Gastroesophageal sphincter (tissue), 4 donors: ENCODE measurements around the gene TMEM108. TPM values are rescaled to one million over a fixed set of nuclear protein-coding genes. Genes with fewer than 3 reads are reported as not detected.

Experiments
- ATAC-seq: fragments of 150-250 bp; one replicate; pipeline ENCODE4 v1.9.1; 2016; ENCODE audit warnings: mild to moderate bottlenecking, moderate library complexity
- H3K27ac ChIP-seq, 4 donors: fragments of 200-600 bp; sonication (generic) in 3 of 4; 1 replicate in 3 of 4; 2 replicates in 1 of 4; pipeline ENCODE4 v1.5.1; 2016 to 2019
- H3K27me3 ChIP-seq: fragments of 200-600 bp; sonication (generic); one replicate; pipeline ENCODE4 v1.5.1; 2019
- H3K36me3 ChIP-seq, 2 donors: fragments of 200-600 bp; sonication (generic); one replicate each; pipeline ENCODE4 v1.5.1; 2019; ENCODE audit warnings: control low read depth in 1 of 2
- H3K4me1 ChIP-seq, 3 donors: fragments of 200-600 bp; sonication (generic); 1 replicate in 2 of 3; 2 replicates in 1 of 3; pipeline ENCODE4 v1.5.1; 2016 to 2019; ENCODE audit warnings: control low read depth in 2 of 3
- H3K4me3 ChIP-seq, 2 donors: fragments of 200-600 bp; sonication (generic); one replicate each; pipeline ENCODE4 v1.5.1; 2019; ENCODE audit warnings: mild to moderate bottlenecking in 1 of 2, moderate library complexity in 1 of 2
- H3K9me3 ChIP-seq, 3 donors: fragments of 200-600 bp; sonication (generic); one replicate each; pipeline ENCODE4 v1.5.1; 2017 to 2019; ENCODE audit warnings: control low read depth in 2 of 3
- EP300 ChIP-seq: sonication (generic); formaldehyde crosslinking; IDR thresholded peaks from one replicate; pipeline ENCODE4 v1.6.1; 2017; ENCODE audit warnings: antibody characterized with exemption, mild to moderate bottlenecking
- POLR2A ChIP-seq, 2 donors: fragments of 450-650 bp; IDR thresholded peaks; one replicate each; pipeline ENCODE4 v1.6.1; 2017; ENCODE audit warnings: antibody characterized with exemption in 2 of 2, mild to moderate bottlenecking in 2 of 2, moderate library complexity in 1 of 2
- POLR2AphosphoS5 ChIP-seq: sonication (generic); formaldehyde crosslinking; IDR thresholded peaks from one replicate; pipeline ENCODE4 v1.6.1; 2017; ENCODE audit warnings: antibody characterized with exemption
- WGBS, 2 donors: methylation state at CpG; one replicate each; pipeline ENCODE4 v1.1.5; 2018; ENCODE audit warnings: low coverage in 1 of 2; 5-methylcytosine and 5-hydroxymethylcytosine counted together
- total RNA-seq, 4 donors: library from RNA; depleted of rRNA; stranded (reverse); fragments of >200 nt; gene quantifications; one replicate each; pipeline ENCODE4 v1.1.0, GENCODE V29; 2016
- TF ChIP-seq, protein P1 (sequence below), 4 experiments: fragments of 200-600 bp in 2 of 4; fragments of 450-650 bp in 2 of 4; sonication (generic) in 1 of 4; IDR thresholded peaks; one replicate each; pipeline ENCODE4 v1.5.1; 2017 to 2019; ENCODE audit warnings: antibody characterized with exemption in 4 of 4, mild to moderate bottlenecking in 2 of 4, moderate library complexity in 2 of 4

The TMEM108 gene
- total RNA-seq, 4 donors from 2014 or later: 2.7 to 7.3 (median 4.1) TPM

DNA sequence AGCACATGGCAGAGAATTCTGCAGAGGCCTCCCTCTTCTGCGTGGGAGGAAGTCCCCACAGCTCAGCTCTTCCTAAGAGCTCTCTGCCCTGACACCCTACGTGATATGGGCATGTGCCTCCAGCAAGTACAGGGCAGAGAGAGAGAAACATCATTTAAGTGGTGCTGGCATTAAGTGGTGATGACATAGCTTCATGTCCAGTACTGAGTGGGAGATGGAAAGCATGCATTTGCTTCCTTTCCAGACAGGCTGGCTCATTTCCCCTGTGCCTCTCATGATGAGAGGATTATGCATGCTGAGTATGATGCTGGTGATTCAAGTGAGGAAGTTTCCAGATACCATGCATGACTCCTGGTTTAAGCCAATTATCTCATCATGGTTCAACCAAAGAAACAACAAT, 388.5 kb downstream of the TMEM108 start:
- Histone ChIP-seq H3K9me3 (no peaks in the 10 kb centered on the region), H3K4me1 (peaks cover 0 to 7% (median 0%) of the 10 kb centered on the region in 3 donors), H3K27me3 (peaks cover 14% of the 10 kb centered on the region), H3K4me3 (no peak overlapping the region), H3K27ac (no peak overlapping the region), H3K36me3 (no peaks in the 10 kb centered on the region)
- ATAC-seq: no peak
- TF ChIP-seq EP300 (no peak), POLR2AphosphoS5 (no peak), POLR2A (IDR thresholded peaks at IDR 0.05) (no peak)
- TF ChIP-seq, protein P1, sequence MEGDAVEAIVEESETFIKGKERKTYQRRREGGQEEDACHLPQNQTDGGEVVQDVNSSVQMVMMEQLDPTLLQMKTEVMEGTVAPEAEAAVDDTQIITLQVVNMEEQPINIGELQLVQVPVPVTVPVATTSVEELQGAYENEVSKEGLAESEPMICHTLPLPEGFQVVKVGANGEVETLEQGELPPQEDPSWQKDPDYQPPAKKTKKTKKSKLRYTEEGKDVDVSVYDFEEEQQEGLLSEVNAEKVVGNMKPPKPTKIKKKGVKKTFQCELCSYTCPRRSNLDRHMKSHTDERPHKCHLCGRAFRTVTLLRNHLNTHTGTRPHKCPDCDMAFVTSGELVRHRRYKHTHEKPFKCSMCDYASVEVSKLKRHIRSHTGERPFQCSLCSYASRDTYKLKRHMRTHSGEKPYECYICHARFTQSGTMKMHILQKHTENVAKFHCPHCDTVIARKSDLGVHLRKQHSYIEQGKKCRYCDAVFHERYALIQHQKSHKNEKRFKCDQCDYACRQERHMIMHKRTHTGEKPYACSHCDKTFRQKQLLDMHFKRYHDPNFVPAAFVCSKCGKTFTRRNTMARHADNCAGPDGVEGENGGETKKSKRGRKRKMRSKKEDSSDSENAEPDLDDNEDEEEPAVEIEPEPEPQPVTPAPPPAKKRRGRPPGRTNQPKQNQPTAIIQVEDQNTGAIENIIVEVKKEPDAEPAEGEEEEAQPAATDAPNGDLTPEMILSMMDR (IDR thresholded peaks at IDR 0.05): no peak
- WGBS, 2 donors: 60 to 89% methylated on average over 1 of the region's 2 CpGs

GRCh38 chr3:133428552-133428951, 390.4 kb downstream of the TMEM108 start:
- Histone ChIP-seq H3K4me1 (peaks cover 0 to 4% (median 0%) of the 10 kb centered on the region in 3 donors), H3K27me3 (peaks cover 14% of the 10 kb centered on the region), H3K27ac (no peak overlapping the region), H3K4me3 (no peak overlapping the region), H3K9me3 (no peaks in the 10 kb centered on the region), H3K36me3 (no peaks in the 10 kb centered on the region)
- ATAC-seq: no peak
- 39 to 69% methylated on average over 8 to 12 of the region's 12 CpGs for WGBS, 2 donors
- TF ChIP-seq, protein P1 (IDR thresholded peaks at IDR 0.05): no peak
- no peak for TF ChIP-seq POLR2A (IDR thresholded peaks at IDR 0.05)
- no peak for TF ChIP-seq EP300
- TF ChIP-seq POLR2AphosphoS5: no peak

DNA sequence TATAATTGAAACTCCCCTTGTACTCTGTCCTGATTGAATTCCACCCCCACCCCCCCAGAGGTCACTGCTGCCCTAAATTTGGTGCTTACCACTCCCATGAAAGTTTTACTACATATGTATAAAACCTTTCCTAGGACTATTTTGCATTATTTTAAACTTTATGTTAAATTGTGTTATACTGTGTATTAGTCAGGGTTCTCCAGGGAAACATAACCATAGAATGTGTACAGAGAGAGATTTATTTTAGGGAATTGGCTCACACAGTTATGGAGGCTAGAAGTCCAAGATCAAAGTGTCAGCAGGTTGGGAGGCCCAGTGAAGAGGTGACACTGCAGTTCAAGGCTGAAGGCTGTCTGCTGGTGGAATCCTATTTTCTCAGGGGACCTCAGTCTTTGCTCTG, 390.9 kb downstream of the TMEM108 start:
- no peak for TF ChIP-seq EP300
- Histone ChIP-seq H3K4me1 (no peaks in the 10 kb centered on the region), H3K27ac (no peak overlapping the region), H3K27me3 (peaks cover 14% of the 10 kb centered on the region), H3K4me3 (no peak overlapping the region), H3K9me3 (no peaks in the 10 kb centered on the region), H3K36me3 (no peaks in the 10 kb centered on the region)
- ATAC-seq: no peak

DNA sequence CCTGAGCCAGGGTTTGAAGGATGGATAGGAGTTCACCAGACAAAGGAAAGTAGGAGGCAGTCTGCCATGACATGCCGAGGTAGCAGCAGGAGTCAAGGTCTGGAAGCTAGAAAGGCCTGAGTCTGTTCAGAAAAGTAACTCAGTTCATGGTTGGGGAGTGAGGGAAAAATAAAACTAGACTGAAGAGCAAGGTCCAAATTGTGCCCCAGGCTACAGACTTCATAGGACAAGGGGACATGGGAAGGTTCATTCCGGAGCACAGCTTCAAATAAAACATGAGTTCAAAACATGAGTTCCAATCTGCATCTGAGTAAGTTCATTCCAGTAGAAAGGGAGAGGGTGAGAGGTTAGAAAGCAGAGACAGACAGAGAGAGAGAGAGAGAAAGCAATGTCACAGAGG, 401.4 kb downstream of the TMEM108 start:
- TF ChIP-seq EP300: no peak
- TF ChIP-seq POLR2AphosphoS5: no peak
- no peak for TF ChIP-seq POLR2A (IDR thresholded peaks at IDR 0.05)
- TF ChIP-seq, protein P1 (IDR thresholded peaks at IDR 0.05): no peak
- Histone ChIP-seq H3K27me3 (no peaks in the 10 kb centered on the region), H3K4me3 (no peak overlapping the region), H3K4me1 (no peaks in the 10 kb centered on the region), H3K36me3 (no peaks in the 10 kb centered on the region), H3K27ac (no peak overlapping the region), H3K9me3 (no peaks in the 10 kb centered on the region)
- no peak for ATAC-seq
- WGBS, 2 donors: 91 to 100% methylated on average over 2 of the region's 2 CpGs

DNA sequence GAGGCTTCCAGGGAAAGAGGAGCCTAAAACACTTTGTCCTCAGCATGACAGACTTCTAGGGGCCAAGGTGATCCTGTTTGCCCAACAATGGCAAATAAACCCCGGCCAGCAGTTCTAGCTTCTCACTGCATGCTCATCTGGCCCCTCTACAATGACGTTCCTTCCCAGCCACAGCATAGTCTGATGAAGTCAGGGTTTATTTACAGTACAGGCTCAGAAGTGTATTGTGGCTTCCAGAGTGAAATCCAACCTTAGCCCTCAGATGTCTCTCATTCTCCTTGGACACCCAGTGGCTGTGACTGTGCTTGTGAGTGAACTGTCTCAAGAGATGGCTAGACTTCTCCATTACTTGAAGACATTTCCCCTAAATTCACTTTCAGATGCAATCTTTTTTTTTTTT, 402.5 kb downstream of the TMEM108 start:
- Histone ChIP-seq H3K27me3 (no peaks in the 10 kb centered on the region), H3K4me1 (no peaks in the 10 kb centered on the region), H3K4me3 (no peak overlapping the region), H3K9me3 (no peaks in the 10 kb centered on the region), H3K36me3 (no peaks in the 10 kb centered on the region), H3K27ac (no peak overlapping the region)
- 67 to 100% methylated on average over 1 to 2 of the region's 2 CpGs for WGBS, 2 donors
- TF ChIP-seq POLR2AphosphoS5 (no peak), EP300 (no peak), POLR2A (IDR thresholded peaks at IDR 0.05) (no peak)
- TF ChIP-seq, protein P1 (IDR thresholded peaks at IDR 0.05): no peak
- ATAC-seq: no peak
